ENCODE measurements around the gene NLRC4. TPM values are rescaled to one million over a fixed set of nuclear protein-coding genes. Genes with fewer than 3 reads are reported as not detected.

The NLRC4 gene
- total RNA-seq, 1 donor from 2014 or later: 0.43 TPM

Other genes starting within 250 kb of the NLRC4 start
- gene DPY30, start 225.1 kb downstream of the NLRC4 start, total RNA-seq: 37.2 TPM
- gene SPAST, start 201.3 kb downstream of the NLRC4 start, total RNA-seq: 8.1 TPM
- gene SLC30A6, start 99.0 kb downstream of the NLRC4 start, total RNA-seq: 15.0 TPM
- 71.2 TPM for gene YIPF4, start 13.0 kb upstream of the NLRC4 start, total RNA-seq
- 57.0 TPM for gene BIRC6, start 92.1 kb upstream of the NLRC4 start, total RNA-seq

All from cardiac septum (tissue), 1 donor.